Neutrophil (primary cell): Measurements from ENCODE around the gene NEK4.

ENCODE experiments used
- H3K27ac ChIP-seq: fragments of 200-600 bp; sonication (generic); 2 replicates; pipeline ENCODE4 v1.5.1; 2016; ENCODE audit warnings: mild to moderate bottlenecking, moderate library complexity
- H3K27me3 ChIP-seq: fragments of 200-600 bp; sonication (generic); 2 replicates; pipeline ENCODE4 v1.6.0; 2016; ENCODE audit warnings: mild to moderate bottlenecking
- H3K36me3 ChIP-seq: fragments of 200-600 bp; sonication (generic); 2 replicates; pipeline ENCODE4 v1.5.1; 2017
- H3K4me1 ChIP-seq, 2 experiments: fragments of 200-600 bp in 1 of 2; sonication (generic) in 1 of 2; 1 replicate in 1 of 2; 2 replicates in 1 of 2; pipeline versions ENCODE4 v1.5.1 to v1.6.1; 2013 to 2016; ENCODE audit warnings: low read depth in 1 of 2, low read length in 1 of 2, mild to moderate bottlenecking in 1 of 2, moderate library complexity in 1 of 2; ENCODE audit not compliant: control insufficient read depth in 1 of 2, insufficient read depth in 1 of 2
- H3K4me3 ChIP-seq, 2 experiments: fragments of 200-600 bp in 1 of 2; sonication (generic) in 1 of 2; 1 replicate in 1 of 2; 2 replicates in 1 of 2; pipeline ENCODE4 v1.5.1; 2013 to 2016; ENCODE audit warnings: low read depth in 1 of 2, low read length in 1 of 2, mild to moderate bottlenecking in 1 of 2, moderate library complexity in 1 of 2
- H3K9me3 ChIP-seq: fragments of 200-600 bp; sonication (generic); 2 replicates; pipeline ENCODE4 v1.5.1; 2016
- CTCF ChIP-seq: fragments of 200-600 bp; sonication (generic); IDR thresholded peaks from 2 replicates; pipeline ENCODE4 v1.5.1; 2016; ENCODE audit warnings: antibody characterized with exemption

Gene NEK4

GRCh38 chr3:52696830-52697631 lies 73.7 kb downstream of the NEK4 start:
- no peak for TF ChIP-seq CTCF
- no peaks in the 10 kb centered on the region for H3K9me3 ChIP-seq
- no peaks in the 10 kb centered on the region for H3K4me1 ChIP-seq
- peaks cover 65% of the 10 kb centered on the region for H3K36me3 ChIP-seq
- H3K27me3 ChIP-seq, result no peaks in the 10 kb centered on the region
- no peak overlapping the region for H3K4me3 ChIP-seq
- no peak overlapping the region for H3K27ac ChIP-seq

- TF ChIP-seq CTCF, result no peak
- Histone ChIP-seq H3K27ac (no peak overlapping the region), H3K36me3 (peaks cover 66% of the 10 kb centered on the region), H3K4me3 (no peak overlapping the region), H3K9me3 (no peaks in the 10 kb centered on the region), H3K4me1 (no peaks in the 10 kb centered on the region), H3K27me3 (no peaks in the 10 kb centered on the region)
These were observed 74.7 kb downstream of the NEK4 start for GRCh38 chr3:52695798-52696671.

GRCh38 chr3:52694528-52695189 lies 76.1 kb downstream of the NEK4 start:
- no peak overlapping the region for H3K4me3 ChIP-seq
- TF ChIP-seq CTCF, result no peak
- no peak overlapping the region for H3K27ac ChIP-seq
- no peaks in the 10 kb centered on the region for H3K27me3 ChIP-seq
- H3K9me3 ChIP-seq, result no peaks in the 10 kb centered on the region
- peaks cover 61% of the 10 kb centered on the region for H3K36me3 ChIP-seq
- no peaks in the 10 kb centered on the region for H3K4me1 ChIP-seq

GRCh38 chr3:52693071-52693470 lies 77.7 kb downstream of the NEK4 start:
- Histone ChIP-seq H3K27ac (no peak overlapping the region), H3K9me3 (no peaks in the 10 kb centered on the region), H3K4me3 (no peak overlapping the region), H3K36me3 (peaks cover 58% of the 10 kb centered on the region), H3K27me3 (no peaks in the 10 kb centered on the region), H3K4me1 (no peaks in the 10 kb centered on the region)
- TF ChIP-seq CTCF, result no peak

GRCh38 chr3:52690560-52690959 lies 80.2 kb downstream of the NEK4 start:
- H3K27me3 ChIP-seq, result no peaks in the 10 kb centered on the region
- TF ChIP-seq CTCF, result no peak
- no peak overlapping the region for H3K4me3 ChIP-seq
- H3K4me1 ChIP-seq, result peaks cover 8 to 11% of the 10 kb centered on the region in 2 experiments
- no peak overlapping the region for H3K27ac ChIP-seq
- no peaks in the 10 kb centered on the region for H3K9me3 ChIP-seq
- H3K36me3 ChIP-seq, result peaks cover 33% of the 10 kb centered on the region
